Measurements from ENCODE around the gene PHYKPL.
"Not testable (repeated sequence)": the region's sequence is repeated elsewhere in the genome, so short reads cannot be mapped to it uniquely, and the experiment has no call there.

PHYKPL gene

GRCh38 chr5:178198151-178198550, 34.5 kb downstream of the PHYKPL start:
- H3K27ac Mint-ChIP-seq; ATAC-seq (replicated peaks); H3K9me3 Mint-ChIP-seq; DNase-seq; H3K4me3 Mint-ChIP-seq; H3K4me1 Mint-ChIP-seq; H3K36me3 Mint-ChIP-seq: not testable (repeated sequence)
- H3K27me3 Mint-ChIP-seq = peaks cover 17 to 22% of the 10 kb centered on the region in 2 donors

GRCh38 chr5:178196986-178197385, 35.6 kb downstream of the PHYKPL start:
- ATAC-seq (replicated peaks) (no peak), DNase-seq (no peak)
- no peak overlapping the region for H3K27ac Mint-ChIP-seq
- H3K36me3 Mint-ChIP-seq = no peaks in the 10 kb centered on the region
- H3K9me3 Mint-ChIP-seq = no peaks in the 10 kb centered on the region
- no peaks in the 10 kb centered on the region for H3K4me1 Mint-ChIP-seq
- no peak overlapping the region for H3K4me3 Mint-ChIP-seq
- peaks cover 26 to 33% of the 10 kb centered on the region in 2 donors for H3K27me3 Mint-ChIP-seq

GRCh38 chr5:178196281-178196812, 36.3 kb downstream of the PHYKPL start:
- H3K27me3 Mint-ChIP-seq = peaks cover 26 to 34% of the 10 kb centered on the region in 2 donors
- no peaks in the 10 kb centered on the region for H3K36me3 Mint-ChIP-seq
- H3K4me1 Mint-ChIP-seq = no peaks in the 10 kb centered on the region
- no peaks in the 10 kb centered on the region for H3K9me3 Mint-ChIP-seq
- no peak for DNase-seq
- no peak overlapping the region for H3K4me3 Mint-ChIP-seq
- H3K27ac Mint-ChIP-seq = no peak overlapping the region
- no peak for ATAC-seq (replicated peaks)

- no peak overlapping the region for H3K27ac Mint-ChIP-seq
- H3K4me3 Mint-ChIP-seq = no peak overlapping the region
- H3K36me3 Mint-ChIP-seq = no peaks in the 10 kb centered on the region
- H3K9me3 Mint-ChIP-seq = no peaks in the 10 kb centered on the region
- H3K27me3 Mint-ChIP-seq = peaks cover 26 to 34% of the 10 kb centered on the region in 2 donors
- ATAC-seq (replicated peaks) (no peak), DNase-seq (no peak)
- no peaks in the 10 kb centered on the region for H3K4me1 Mint-ChIP-seq
These were observed 38.6 kb downstream of the PHYKPL start for GRCh38 chr5:178194026-178194425.

GRCh38 chr5:178193251-178193809, 39.3 kb downstream of the PHYKPL start:
- no peaks in the 10 kb centered on the region for H3K36me3 Mint-ChIP-seq
- DNase-seq (no peak), ATAC-seq (replicated peaks) (no peak)
- no peaks in the 10 kb centered on the region for H3K9me3 Mint-ChIP-seq
- no peaks in the 10 kb centered on the region for H3K4me1 Mint-ChIP-seq
- H3K27me3 Mint-ChIP-seq = peaks cover 32 to 41% of the 10 kb centered on the region in 2 donors
- no peak overlapping the region for H3K27ac Mint-ChIP-seq
- H3K4me3 Mint-ChIP-seq = no peak overlapping the region

GRCh38 chr5:178192787-178193186, 39.8 kb downstream of the PHYKPL start:
- Mint-ChIP-seq H3K27me3 (peaks cover 34 to 43% of the 10 kb centered on the region in 2 donors), H3K4me3 (no peak overlapping the region), H3K27ac (no peak overlapping the region), H3K36me3 (no peaks in the 10 kb centered on the region), H3K4me1 (no peaks in the 10 kb centered on the region), H3K9me3 (no peaks in the 10 kb centered on the region)
- DNase-seq = no peak
- ATAC-seq (replicated peaks) = no peak

GRCh38 chr5:178192244-178192643, 40.4 kb downstream of the PHYKPL start:
- H3K4me1 Mint-ChIP-seq = no peaks in the 10 kb centered on the region
- H3K27me3 Mint-ChIP-seq = peaks cover 34 to 43% of the 10 kb centered on the region in 2 donors
- H3K4me3 Mint-ChIP-seq = no peak overlapping the region
- no peak for DNase-seq
- no peaks in the 10 kb centered on the region for H3K36me3 Mint-ChIP-seq
- H3K9me3 Mint-ChIP-seq = no peaks in the 10 kb centered on the region
- H3K27ac Mint-ChIP-seq = no peak overlapping the region
- ATAC-seq (replicated peaks) = no peak

- H3K27ac Mint-ChIP-seq = no peak overlapping the region
- no peaks in the 10 kb centered on the region for H3K9me3 Mint-ChIP-seq
- no peaks in the 10 kb centered on the region for H3K36me3 Mint-ChIP-seq
- no peak for DNase-seq
- no peak overlapping the region for H3K4me3 Mint-ChIP-seq
- H3K27me3 Mint-ChIP-seq = peaks cover 34 to 43% of the 10 kb centered on the region in 2 donors
- no peak for ATAC-seq (replicated peaks)
- H3K4me1 Mint-ChIP-seq = no peaks in the 10 kb centered on the region
These were observed 40.9 kb downstream of the PHYKPL start for GRCh38 chr5:178191661-178192060.

- Mint-ChIP-seq H3K9me3 (no peaks in the 10 kb centered on the region), H3K27ac (no peak overlapping the region), H3K4me3 (no peak overlapping the region), H3K36me3 (no peaks in the 10 kb centered on the region), H3K4me1 (no peaks in the 10 kb centered on the region), H3K27me3 (peaks cover 29 to 34% of the 10 kb centered on the region in 2 donors)
- no peak for DNase-seq
- no peak for ATAC-seq (replicated peaks)
These were observed 43.2 kb downstream of the PHYKPL start for GRCh38 chr5:178189433-178189832.

GRCh38 chr5:178187014-178187413, 45.6 kb downstream of the PHYKPL start, which contains the start of gene GMCL2:
GMCL2 (minus strand) TSS chr5:178187371; CDS start chr5:178187299, 72 bp downstream.
- H3K27ac Mint-ChIP-seq = no peak within 1 kb of the TSS
- H3K27me3 Mint-ChIP-seq = peaks cover 8 to 10% of the 10 kb centered on the region in 2 donors
- H3K36me3 Mint-ChIP-seq = no peaks in the 10 kb centered on the region
- H3K4me3 Mint-ChIP-seq = no peak within 1 kb of the TSS
- ATAC-seq (replicated peaks) = no peak
- no peak for DNase-seq
- no peaks in the 10 kb centered on the region for H3K9me3 Mint-ChIP-seq
- H3K4me1 Mint-ChIP-seq = peaks cover 0 to 6% of the 10 kb centered on the region in 2 donors

GRCh38 chr5:178186427-178186826, 46.2 kb downstream of the PHYKPL start:
- peaks cover 8 to 9% of the 10 kb centered on the region in 2 donors for H3K27me3 Mint-ChIP-seq
- H3K9me3 Mint-ChIP-seq = no peaks in the 10 kb centered on the region
- H3K4me3 Mint-ChIP-seq = no peak overlapping the region
- peaks cover 0 to 8% of the 10 kb centered on the region in 2 donors for H3K4me1 Mint-ChIP-seq
- no peak overlapping the region for H3K27ac Mint-ChIP-seq
- DNase-seq (no peak), ATAC-seq (replicated peaks) (no peak)
- no peaks in the 10 kb centered on the region for H3K36me3 Mint-ChIP-seq

- no peak overlapping the region for H3K27ac Mint-ChIP-seq
These were observed 50.3 kb downstream of the PHYKPL start for GRCh38 chr5:178182158-178182876.

GRCh38 chr5:178180141-178180863, 52.3 kb downstream of the PHYKPL start:
- Mint-ChIP-seq H3K27ac (no peak overlapping the region), H3K9me3 (no peaks in the 10 kb centered on the region), H3K36me3 (no peaks in the 10 kb centered on the region), H3K4me1 (peaks cover 0 to 8% of the 10 kb centered on the region in 2 donors), H3K27me3 (peaks cover 5 to 15% of the 10 kb centered on the region in 2 donors), H3K4me3 (no peak overlapping the region)
- DNase-seq (no peak), ATAC-seq (replicated peaks) (no peak)

More at GRCh38 chr5:178182158-178182876, 50.3 kb downstream of the PHYKPL start:
- Mint-ChIP-seq H3K36me3 (no peaks in the 10 kb centered on the region), H3K9me3 (no peaks in the 10 kb centered on the region), H3K4me1 (peaks cover 0 to 8% of the 10 kb centered on the region in 2 donors), H3K27me3 (peaks cover 5 to 11% of the 10 kb centered on the region in 2 donors), H3K4me3 (no peak overlapping the region)
- no peak for DNase-seq
- ATAC-seq (replicated peaks) = no peak

- no peak overlapping the region for H3K4me3 Mint-ChIP-seq
- H3K27me3 Mint-ChIP-seq = peaks cover 5 to 15% of the 10 kb centered on the region in 2 donors
- DNase-seq (no peak), ATAC-seq (replicated peaks) (no peak)
- peaks cover 0 to 7% of the 10 kb centered on the region in 2 donors for H3K4me1 Mint-ChIP-seq
- H3K9me3 Mint-ChIP-seq = no peaks in the 10 kb centered on the region
- no peaks in the 10 kb centered on the region for H3K36me3 Mint-ChIP-seq
- no peak overlapping the region for H3K27ac Mint-ChIP-seq
These were observed 55.0 kb downstream of the PHYKPL start for GRCh38 chr5:178177569-178177968.
